Gastroesophageal sphincter (tissue), 4 donors: ENCODE measurements around the gene P3H2. TPM values are rescaled to one million over a fixed set of nuclear protein-coding genes. Genes with fewer than 3 reads are reported as not detected.
A peak's percentile ranks its signal among the peaks of the same experiment; 100 is the strongest.

Source experiments
- ATAC-seq: fragments of 150-250 bp; one replicate; pipeline ENCODE4 v1.9.1; 2016; ENCODE audit warnings: mild to moderate bottlenecking, moderate library complexity
- H3K27ac ChIP-seq, 4 donors: fragments of 200-600 bp; sonication (generic) in 3 of 4; 1 replicate in 3 of 4; 2 replicates in 1 of 4; pipeline ENCODE4 v1.5.1; 2016 to 2019
- H3K27me3 ChIP-seq: fragments of 200-600 bp; sonication (generic); one replicate; pipeline ENCODE4 v1.5.1; 2019
- H3K36me3 ChIP-seq, 2 donors: fragments of 200-600 bp; sonication (generic); one replicate each; pipeline ENCODE4 v1.5.1; 2019; ENCODE audit warnings: control low read depth in 1 of 2
- H3K4me1 ChIP-seq, 3 donors: fragments of 200-600 bp; sonication (generic); 1 replicate in 2 of 3; 2 replicates in 1 of 3; pipeline ENCODE4 v1.5.1; 2016 to 2019; ENCODE audit warnings: control low read depth in 2 of 3
- H3K4me3 ChIP-seq, 2 donors: fragments of 200-600 bp; sonication (generic); one replicate each; pipeline ENCODE4 v1.5.1; 2019; ENCODE audit warnings: mild to moderate bottlenecking in 1 of 2, moderate library complexity in 1 of 2
- H3K9me3 ChIP-seq, 3 donors: fragments of 200-600 bp; sonication (generic); one replicate each; pipeline ENCODE4 v1.5.1; 2017 to 2019; ENCODE audit warnings: control low read depth in 2 of 3
- EP300 ChIP-seq: sonication (generic); formaldehyde crosslinking; IDR thresholded peaks from one replicate; pipeline ENCODE4 v1.6.1; 2017; ENCODE audit warnings: antibody characterized with exemption, mild to moderate bottlenecking
- POLR2A ChIP-seq, 2 donors: fragments of 450-650 bp; IDR thresholded peaks; one replicate each; pipeline ENCODE4 v1.6.1; 2017; ENCODE audit warnings: antibody characterized with exemption in 2 of 2, mild to moderate bottlenecking in 2 of 2, moderate library complexity in 1 of 2
- POLR2AphosphoS5 ChIP-seq: sonication (generic); formaldehyde crosslinking; IDR thresholded peaks from one replicate; pipeline ENCODE4 v1.6.1; 2017; ENCODE audit warnings: antibody characterized with exemption
- WGBS, 2 donors: methylation state at CpG; one replicate each; pipeline ENCODE4 v1.1.5; 2018; ENCODE audit warnings: low coverage in 1 of 2; 5-methylcytosine and 5-hydroxymethylcytosine counted together
- total RNA-seq, 4 donors: library from RNA; depleted of rRNA; stranded (reverse); fragments of >200 nt; gene quantifications; one replicate each; pipeline ENCODE4 v1.1.0, GENCODE V29; 2016
- TF ChIP-seq, protein P1 (sequence below), 4 experiments: fragments of 200-600 bp in 2 of 4; fragments of 450-650 bp in 2 of 4; sonication (generic) in 1 of 4; IDR thresholded peaks; one replicate each; pipeline ENCODE4 v1.5.1; 2017 to 2019; ENCODE audit warnings: antibody characterized with exemption in 4 of 4, mild to moderate bottlenecking in 2 of 4, moderate library complexity in 2 of 4

The P3H2 gene
- total RNA-seq, 4 donors from 2014 or later, result 10.6 to 55.9 (median 36.2) TPM

DNA sequence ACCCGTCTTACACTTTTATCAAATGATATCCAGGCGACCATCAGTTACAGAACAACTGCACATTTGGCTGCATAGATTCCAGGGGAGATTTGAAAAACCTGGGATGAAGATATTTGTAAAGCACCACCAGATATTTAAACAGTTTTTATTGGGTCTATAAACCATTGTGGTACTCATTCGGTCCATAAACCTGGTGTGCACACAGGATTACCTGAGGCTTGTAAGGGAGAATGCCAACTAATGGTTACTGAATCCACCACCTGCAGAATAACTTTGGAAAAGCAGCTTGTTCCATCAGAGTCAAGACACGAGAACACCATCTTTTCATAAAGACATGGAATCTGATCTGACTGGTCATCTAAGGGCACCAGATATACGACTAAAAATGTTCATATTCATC lies 80.6 kb downstream of the P3H2 start:
- Histone ChIP-seq H3K27me3 (no peaks in the 10 kb centered on the region), H3K36me3 (no peaks in the 10 kb centered on the region), H3K4me1 (peaks cover 0 to 51% (median 3%) of the 10 kb centered on the region in 3 donors), H3K27ac (no peak overlapping the region), H3K9me3 (no peaks in the 10 kb centered on the region), H3K4me3 (no peak overlapping the region)
- no peak for ATAC-seq
- TF ChIP-seq, protein P1, sequence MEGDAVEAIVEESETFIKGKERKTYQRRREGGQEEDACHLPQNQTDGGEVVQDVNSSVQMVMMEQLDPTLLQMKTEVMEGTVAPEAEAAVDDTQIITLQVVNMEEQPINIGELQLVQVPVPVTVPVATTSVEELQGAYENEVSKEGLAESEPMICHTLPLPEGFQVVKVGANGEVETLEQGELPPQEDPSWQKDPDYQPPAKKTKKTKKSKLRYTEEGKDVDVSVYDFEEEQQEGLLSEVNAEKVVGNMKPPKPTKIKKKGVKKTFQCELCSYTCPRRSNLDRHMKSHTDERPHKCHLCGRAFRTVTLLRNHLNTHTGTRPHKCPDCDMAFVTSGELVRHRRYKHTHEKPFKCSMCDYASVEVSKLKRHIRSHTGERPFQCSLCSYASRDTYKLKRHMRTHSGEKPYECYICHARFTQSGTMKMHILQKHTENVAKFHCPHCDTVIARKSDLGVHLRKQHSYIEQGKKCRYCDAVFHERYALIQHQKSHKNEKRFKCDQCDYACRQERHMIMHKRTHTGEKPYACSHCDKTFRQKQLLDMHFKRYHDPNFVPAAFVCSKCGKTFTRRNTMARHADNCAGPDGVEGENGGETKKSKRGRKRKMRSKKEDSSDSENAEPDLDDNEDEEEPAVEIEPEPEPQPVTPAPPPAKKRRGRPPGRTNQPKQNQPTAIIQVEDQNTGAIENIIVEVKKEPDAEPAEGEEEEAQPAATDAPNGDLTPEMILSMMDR (IDR thresholded peaks at IDR 0.05), result no peak
- TF ChIP-seq POLR2AphosphoS5 (no peak), POLR2A (IDR thresholded peaks at IDR 0.05) (no peak), EP300 (no peak)
- 68 to 84% methylated on average over 5 of the region's 5 CpGs for WGBS, 2 donors

DNA sequence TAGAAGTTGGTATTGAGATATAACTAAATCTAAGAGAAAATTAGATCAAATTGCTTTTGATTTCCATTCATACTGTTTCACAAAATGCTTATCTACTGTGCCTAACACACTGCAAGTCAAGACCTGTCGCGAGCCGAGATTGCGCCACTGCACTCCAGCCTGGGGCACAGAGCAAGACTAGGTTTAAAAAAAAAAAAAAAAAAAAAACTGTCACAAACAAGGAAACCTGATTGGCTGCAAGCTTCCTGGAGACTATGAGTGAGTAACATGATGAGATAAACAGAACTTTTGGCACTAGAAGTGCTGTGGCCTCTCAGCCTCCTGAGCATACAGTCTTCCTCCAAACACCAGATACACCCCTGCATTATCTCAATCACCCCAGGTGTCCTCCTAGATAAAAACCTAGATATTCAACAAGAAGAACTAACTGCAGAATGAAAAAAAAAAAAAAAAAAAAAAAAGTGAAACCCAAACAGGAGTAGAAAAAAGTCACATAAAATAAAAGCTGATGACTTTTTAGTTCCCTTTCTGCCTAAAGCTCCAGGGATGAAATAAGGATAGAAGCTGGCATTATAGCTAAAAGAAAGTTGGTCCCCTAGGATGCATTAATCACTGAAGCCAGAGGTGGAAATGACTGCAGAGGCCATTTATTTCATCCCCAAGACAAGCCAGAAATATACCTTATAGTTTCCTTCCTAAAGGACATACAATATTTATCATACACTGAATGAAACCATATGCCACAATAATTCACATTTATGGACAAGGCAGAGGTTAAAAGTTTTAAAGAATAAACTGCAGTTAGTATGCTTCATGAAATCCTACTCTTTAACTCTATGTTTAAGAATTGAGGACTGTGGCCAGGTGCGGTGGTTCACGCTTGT lies 82.4 kb downstream of the P3H2 start:
- Histone ChIP-seq H3K36me3 (no peaks in the 10 kb centered on the region), H3K27ac (no peak overlapping the region), H3K4me3 (no peak overlapping the region), H3K4me1 (peaks cover 0 to 37% (median 3%) of the 10 kb centered on the region in 3 donors), H3K9me3 (no peaks in the 10 kb centered on the region), H3K27me3 (no peaks in the 10 kb centered on the region)
- WGBS, 2 donors, result 52 to 56% methylated on average over 5 to 6 of the region's 6 CpGs
- ATAC-seq, result peak; percentile 28
- no peak for TF ChIP-seq POLR2AphosphoS5
- TF ChIP-seq, protein P1 (IDR thresholded peaks at IDR 0.05), result no peak
- no peak for TF ChIP-seq POLR2A (IDR thresholded peaks at IDR 0.05)
- TF ChIP-seq EP300, result no peak

DNA sequence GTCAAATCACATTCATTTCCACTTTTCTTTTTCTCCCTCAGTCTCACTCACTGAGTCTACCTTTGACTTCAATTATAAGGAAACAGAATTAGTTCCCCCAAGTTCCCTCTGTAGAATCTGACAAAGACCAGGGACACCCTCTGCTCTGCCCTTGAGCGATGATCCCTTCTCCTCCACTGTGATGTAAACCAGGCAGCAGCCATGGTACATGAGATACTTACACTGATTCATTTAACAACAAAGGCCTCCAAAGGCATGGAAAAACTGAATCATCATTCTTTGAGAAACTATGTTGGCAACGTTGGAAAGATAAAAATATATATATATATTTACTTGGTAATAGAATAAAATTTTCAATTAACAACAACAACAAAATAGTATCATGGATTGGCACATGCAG lies 84.1 kb downstream of the P3H2 start:
- no peaks in the 10 kb centered on the region for H3K27me3 ChIP-seq

DNA sequence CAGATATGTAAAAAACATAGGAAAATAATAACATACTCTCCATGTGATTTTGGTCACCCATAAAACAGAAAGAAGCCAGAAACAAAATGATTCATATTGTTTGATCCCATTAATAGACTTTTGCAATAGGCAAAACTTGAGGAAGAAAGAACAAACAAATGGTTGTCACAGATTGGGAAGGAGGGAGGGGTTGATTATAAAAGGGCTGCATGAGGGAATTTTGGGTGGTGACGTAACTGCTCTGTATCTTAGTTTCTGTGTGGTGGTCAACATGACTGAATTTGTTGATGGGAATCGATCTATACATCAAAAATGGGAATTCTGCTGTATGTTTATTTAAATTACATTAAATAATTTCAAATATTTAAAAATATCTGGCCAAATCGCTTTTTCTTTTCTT lies 86.3 kb downstream of the P3H2 start:
- Histone ChIP-seq H3K9me3 (no peaks in the 10 kb centered on the region), H3K36me3 (no peaks in the 10 kb centered on the region), H3K27me3 (no peaks in the 10 kb centered on the region), H3K4me3 (no peak overlapping the region), H3K4me1 (peaks cover 0 to 25% (median 0%) of the 10 kb centered on the region in 3 donors), H3K27ac (no peak overlapping the region)
- no peak for ATAC-seq
- TF ChIP-seq EP300 (no peak), POLR2AphosphoS5 (no peak), POLR2A (IDR thresholded peaks at IDR 0.05) (no peak)
- TF ChIP-seq, protein P1 (IDR thresholded peaks at IDR 0.05), result no peak
- WGBS, 2 donors, result 88 to 98% methylated on average over 3 of the region's 3 CpGs

More for the DNA sequence above, 84.1 kb downstream of the P3H2 start:
- H3K27ac ChIP-seq, result no peak overlapping the region
- no peak overlapping the region for H3K4me3 ChIP-seq
- no peak for ATAC-seq
- WGBS, 2 donors, result 0 to 37% methylated on average over 1 to 2 of the region's 2 CpGs
- TF ChIP-seq POLR2AphosphoS5 (no peak), POLR2A (IDR thresholded peaks at IDR 0.05) (no peak)
- TF ChIP-seq, protein P1 (IDR thresholded peaks at IDR 0.05), result no peak
- no peaks in the 10 kb centered on the region for H3K36me3 ChIP-seq
- H3K9me3 ChIP-seq, result no peaks in the 10 kb centered on the region
- H3K4me1 ChIP-seq, result peaks cover 0 to 29% (median under 1%) of the 10 kb centered on the region in 3 donors

DNA sequence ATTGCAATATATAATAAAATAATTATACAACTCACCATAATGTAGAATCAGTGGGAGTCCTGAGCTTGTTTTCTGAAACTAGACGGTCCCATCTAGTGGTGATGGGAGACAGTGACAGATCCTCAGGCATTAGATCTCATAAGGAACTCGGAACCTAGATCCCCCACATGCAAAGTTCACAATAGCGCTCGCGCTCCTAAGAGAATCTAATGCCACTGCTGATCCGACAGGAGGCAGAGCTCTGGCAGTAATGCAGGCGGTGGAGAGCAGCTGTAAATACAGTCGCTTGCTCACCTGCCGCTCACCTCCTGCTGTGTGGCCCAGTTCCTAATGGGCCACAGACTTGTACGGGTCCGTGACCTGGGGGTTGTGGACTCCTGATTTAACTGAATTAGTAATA lies 87.8 kb downstream of the P3H2 start:
- peaks cover 0 to 19% (median 0%) of the 10 kb centered on the region in 3 donors for H3K4me1 ChIP-seq
- H3K4me3 ChIP-seq, result no peak overlapping the region
- H3K36me3 ChIP-seq, result no peaks in the 10 kb centered on the region
- H3K9me3 ChIP-seq, result no peaks in the 10 kb centered on the region
- 90% methylated on average over 4 to 11 of the region's 11 CpGs for WGBS, 2 donors
- ATAC-seq, result no peak
- H3K27ac ChIP-seq, result no peak overlapping the region
- no peaks in the 10 kb centered on the region for H3K27me3 ChIP-seq
- TF ChIP-seq EP300 (no peak), POLR2A (IDR thresholded peaks at IDR 0.05) (no peak), POLR2AphosphoS5 (no peak)
- TF ChIP-seq, protein P1 (IDR thresholded peaks at IDR 0.05), result no peak
